GM18873 (cell line): ENCODE results near the gene ZCCHC14.
"Not testable (repeated sequence)": the region's sequence is repeated elsewhere in the genome, so short reads cannot be mapped to it uniquely, and the experiment has no call there.

Source experiments
- ATAC-seq: cut with Tn5 transposase; IDR thresholded peaks from one replicate; pipeline ENCODE4 v1.9.1; 2021; ENCODE audit warnings: mild to moderate bottlenecking, moderate library complexity, moderate number of reproducible peaks; ENCODE audit not compliant: unreplicated experiment, low FRiP score

The ZCCHC14 gene

GRCh38 chr16:87484487-87485331, 8.1 kb downstream of the ZCCHC14 start:
- no peak for ATAC-seq

- no peak for ATAC-seq
Observed at GRCh38 chr16:87483481-87483880, 9.3 kb downstream of the ZCCHC14 start.

GRCh38 chr16:87482670-87483069, 10.2 kb downstream of the ZCCHC14 start:
- ATAC-seq: not testable (repeated sequence)

- no peak for ATAC-seq
Observed at GRCh38 chr16:87482266-87482665, 10.6 kb downstream of the ZCCHC14 start.

GRCh38 chr16:87481711-87482110, 11.1 kb downstream of the ZCCHC14 start:
- ATAC-seq: not testable (repeated sequence)

GRCh38 chr16:87477209-87477981, 15.4 kb downstream of the ZCCHC14 start:
- ATAC-seq: not testable (repeated sequence)

- ATAC-seq: no peak
Observed at GRCh38 chr16:87474566-87474996, 18.2 kb downstream of the ZCCHC14 start.

GRCh38 chr16:87474017-87474416, 18.8 kb downstream of the ZCCHC14 start:
- ATAC-seq: no peak

- no peak for ATAC-seq
Observed at GRCh38 chr16:87472935-87473334, 19.9 kb downstream of the ZCCHC14 start.

- ATAC-seq: no peak
Observed at GRCh38 chr16:87472142-87472778, 20.6 kb downstream of the ZCCHC14 start.

- ATAC-seq: no peak
Observed at GRCh38 chr16:87471278-87472141, 21.3 kb downstream of the ZCCHC14 start.

- no peak for ATAC-seq
Observed at GRCh38 chr16:87470332-87470731, 22.5 kb downstream of the ZCCHC14 start.

GRCh38 chr16:87469169-87469568, 23.7 kb downstream of the ZCCHC14 start:
- ATAC-seq: no peak

GRCh38 chr16:87468550-87468949, 24.3 kb downstream of the ZCCHC14 start:
- ATAC-seq: no peak

GRCh38 chr16:87466975-87467501, 25.8 kb downstream of the ZCCHC14 start:
- ATAC-seq: no peak

- no peak for ATAC-seq
Observed at GRCh38 chr16:87465879-87466278, 26.9 kb downstream of the ZCCHC14 start.

- ATAC-seq: no peak
Observed at GRCh38 chr16:87465306-87465705, 27.5 kb downstream of the ZCCHC14 start.

GRCh38 chr16:87464691-87465300, 28.0 kb downstream of the ZCCHC14 start:
- ATAC-seq: no peak
